Tibial artery (tissue), 4 donors: ENCODE measurements around the gene BCLAF1.

Experiments
- DNase-seq, 2 donors: peaks; one replicate each; pipeline ENCODE4 v3.0.0-alpha.2; 2019
- H3K27ac ChIP-seq, 2 donors: fragments of 200-600 bp; sonication (generic) in 1 of 2; 1 replicate in 1 of 2; 2 replicates in 1 of 2; pipeline ENCODE4 v1.5.1; 2018 to 2019; ENCODE audit warnings: mild to moderate bottlenecking in 1 of 2
- H3K27me3 ChIP-seq, 2 donors: fragments of 200-600 bp; sonication (generic) in 1 of 2; one replicate each; pipeline versions ENCODE4 v1.5.1 to v1.6.0; 2016 to 2019
- H3K36me3 ChIP-seq, 3 donors: fragments of 200-600 bp; sonication (generic) in 2 of 3; one replicate each; pipeline ENCODE4 v1.5.1; 2016 to 2019; ENCODE audit warnings: mild to moderate bottlenecking in 2 of 3
- H3K4me1 ChIP-seq, 4 donors: fragments of 200-600 bp; sonication (generic) in 2 of 4; 1 replicate in 3 of 4; 2 replicates in 1 of 4; pipeline ENCODE4 v1.5.1; 2016 to 2019
- H3K4me3 ChIP-seq, 2 donors: fragments of 200-600 bp; sonication (generic) in 1 of 2; 1 replicate in 1 of 2; 2 replicates in 1 of 2; pipeline ENCODE4 v1.5.1; 2018 to 2019; ENCODE audit warnings: mild to moderate bottlenecking in 2 of 2
- H3K9me3 ChIP-seq, 3 donors: fragments of 200-600 bp; sonication (generic) in 1 of 3; one replicate each; pipeline ENCODE4 v1.5.1; 2016 to 2019
- CTCF ChIP-seq, 2 experiments: fragments of 200-600 bp in 1 of 2; fragments of 450-650 bp in 1 of 2; IDR thresholded peaks; one replicate each; pipeline ENCODE4 v1.5.1; 2017 to 2019; ENCODE audit warnings: antibody characterized with exemption in 2 of 2, mild to moderate bottlenecking in 1 of 2, moderate library complexity in 1 of 2
- intact Hi-C: fragments of 100-400 bp; cut with DNase I; formaldehyde crosslinking; loops from one replicate; pipeline ENCODE4 v1.15.0; 2023; ENCODE audit warnings: low total_unique reads

The BCLAF1 gene

GRCh38 chr6:136250686-136251008, 39.0 kb downstream of the BCLAF1 start:
- intact Hi-C loops: loop anchor here (2.0 kb wide), 1 partner anchor 38 kb away; the partner anchor contains the start of gene BCLAF1
- peak overlapping the region; percentile 47 to 52 for H3K27ac ChIP-seq
- H3K9me3 ChIP-seq: no peaks in the 10 kb centered on the region
- H3K36me3 ChIP-seq: peaks cover 0 to 2% (median 0%) of the 10 kb centered on the region in 3 donors
- H3K4me3 ChIP-seq: peak overlapping the region; percentile 56 to 57
- H3K4me1 ChIP-seq: peaks cover 0 to 15% (median 6%) of the 10 kb centered on the region in 4 donors
- no peak for TF ChIP-seq CTCF (IDR thresholded peaks at IDR 0.05)
- no peak for DNase-seq
- H3K27me3 ChIP-seq: no peaks in the 10 kb centered on the region

- no peaks in the 10 kb centered on the region for H3K27me3 ChIP-seq
- no peak for TF ChIP-seq CTCF (IDR thresholded peaks at IDR 0.05)
- peak within 1 kb of the TSS; percentile 56 to 57 for H3K4me3 ChIP-seq
- no peaks in the 10 kb centered on the region for H3K9me3 ChIP-seq
- peak within 1 kb of the TSS; percentile 47 to 52 for H3K27ac ChIP-seq
- DNase-seq: peak; percentile 97
- no peaks in the 10 kb centered on the region for H3K36me3 ChIP-seq
- peaks cover 0 to 15% (median 6%) of the 10 kb centered on the region in 4 donors for H3K4me1 ChIP-seq
- intact Hi-C loops: loop anchor here (2.0 kb wide), 1 partner anchor 39 kb away; the partner anchor contains the start of gene BCLAF1
These were observed 39.6 kb downstream of the BCLAF1 start, which contains the start of gene MTFR2 for GRCh38 chr6:136249811-136250685. Gene MTFR2 (minus strand): TSS chr6:136250311. CDS start chr6:136249099, 1,212 bp downstream.

DNA sequence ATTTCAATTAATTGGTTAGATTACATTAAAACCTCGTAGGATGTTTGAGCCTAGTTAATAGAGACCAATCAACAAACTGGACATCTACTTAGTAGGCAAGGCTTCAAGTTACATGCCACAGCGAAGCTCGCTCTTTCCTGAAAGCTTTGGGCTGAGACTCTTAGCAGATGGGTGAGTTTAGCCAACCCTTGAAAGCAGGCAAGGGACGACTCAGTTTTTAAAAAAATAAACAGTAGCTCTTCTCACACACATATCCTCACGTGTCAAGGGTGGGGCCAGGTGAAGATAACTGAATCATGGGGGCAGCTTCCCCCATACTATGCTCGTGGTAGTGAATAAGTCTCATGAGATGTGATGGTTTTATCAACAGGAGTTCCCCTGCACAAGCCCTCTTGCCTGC, 40.3 kb downstream of the BCLAF1 start:
- H3K27ac ChIP-seq: no peak overlapping the region
- TF ChIP-seq CTCF (IDR thresholded peaks at IDR 0.05): no peak
- no peaks in the 10 kb centered on the region for H3K36me3 ChIP-seq
- H3K4me1 ChIP-seq: peaks cover 0 to 15% (median 6%) of the 10 kb centered on the region in 4 donors
- H3K9me3 ChIP-seq: no peaks in the 10 kb centered on the region
- H3K4me3 ChIP-seq: peak overlapping the region; percentile 56 to 57
- DNase-seq: no peak
- H3K27me3 ChIP-seq: no peaks in the 10 kb centered on the region
- intact Hi-C loops: no loop called here

DNA sequence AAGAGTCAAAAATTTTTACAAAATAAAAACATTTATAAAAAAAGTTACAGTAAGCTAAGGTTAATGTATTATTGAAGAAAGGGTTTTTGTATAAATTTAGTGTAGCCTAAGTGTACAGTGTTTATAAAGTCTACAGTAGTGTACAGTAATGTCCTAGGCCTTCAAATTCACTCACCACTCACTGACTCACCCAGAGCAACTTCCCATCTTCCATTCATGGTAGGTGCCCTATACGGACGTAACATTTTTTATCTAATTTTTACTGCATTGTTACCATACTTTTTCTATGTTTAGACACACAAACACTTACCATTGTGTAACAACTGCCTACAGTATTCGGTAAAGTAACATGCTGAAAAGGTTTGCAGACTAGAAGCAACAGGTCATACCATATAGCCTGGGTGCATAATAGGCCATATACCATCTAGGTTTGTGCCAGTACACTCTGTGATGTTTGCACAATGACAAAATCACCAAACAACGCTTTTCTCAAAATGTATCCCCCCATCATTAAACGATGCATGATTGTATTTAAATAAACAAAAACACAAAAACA, 45.5 kb downstream of the BCLAF1 start:
- DNase-seq: no peak
- intact Hi-C loops: no loop called here
- TF ChIP-seq CTCF (IDR thresholded peaks at IDR 0.05): no peak

DNA sequence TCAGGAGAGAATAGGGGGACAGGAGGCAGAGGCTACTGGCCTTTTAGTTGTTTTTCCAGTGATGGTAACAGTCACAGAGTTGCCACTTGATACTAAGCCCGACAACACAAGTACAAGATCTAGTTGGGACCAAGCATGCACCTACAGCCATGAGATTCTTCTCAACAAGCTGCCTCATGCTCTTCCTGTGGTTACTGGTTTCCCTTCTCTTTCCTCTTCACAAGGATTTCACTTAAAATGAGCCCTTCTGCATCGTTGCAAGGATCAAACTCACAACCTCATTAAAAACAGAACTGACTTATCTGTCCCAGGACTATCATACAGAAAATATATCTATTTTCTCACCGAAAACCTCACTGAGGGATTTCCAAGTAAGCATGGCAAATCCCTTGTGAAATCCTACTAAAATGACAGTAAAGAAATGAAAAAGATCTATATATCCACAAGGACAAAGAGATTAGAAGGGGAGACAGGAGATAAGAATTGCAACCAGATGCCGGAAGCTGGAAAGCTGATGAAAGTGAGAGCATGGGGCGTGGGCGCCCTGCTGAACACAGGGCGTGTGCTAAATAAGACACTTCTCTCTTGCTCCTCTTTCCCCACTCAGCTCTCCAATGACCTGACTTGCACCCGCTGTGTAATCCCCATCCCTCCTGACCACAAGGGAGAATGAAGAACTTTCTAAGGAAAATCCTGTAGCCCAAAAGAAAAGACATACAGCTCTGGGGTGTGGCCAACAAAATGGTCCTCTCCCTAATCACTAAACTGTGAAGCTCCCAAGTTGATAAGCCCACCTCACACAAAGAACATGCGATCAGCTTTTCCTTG, 53.0 kb downstream of the BCLAF1 start:
- no peaks in the 10 kb centered on the region for H3K4me1 ChIP-seq
- intact Hi-C loops: no loop called here
- H3K27ac ChIP-seq: no peak overlapping the region
- TF ChIP-seq CTCF (IDR thresholded peaks at IDR 0.05): no peak
- no peak overlapping the region for H3K4me3 ChIP-seq
- no peaks in the 10 kb centered on the region for H3K36me3 ChIP-seq
- no peak for DNase-seq
- no peaks in the 10 kb centered on the region for H3K9me3 ChIP-seq
- H3K27me3 ChIP-seq: no peaks in the 10 kb centered on the region

More for the DNA sequence above, 45.5 kb downstream of the BCLAF1 start:
- H3K27me3 ChIP-seq: no peaks in the 10 kb centered on the region
- H3K4me1 ChIP-seq: no peaks in the 10 kb centered on the region
- H3K9me3 ChIP-seq: no peaks in the 10 kb centered on the region
- H3K36me3 ChIP-seq: no peaks in the 10 kb centered on the region
- H3K27ac ChIP-seq: no peak overlapping the region
- H3K4me3 ChIP-seq: no peak overlapping the region
